Umbilical cord (tissue), 2 donors: ENCODE measurements around the gene LIX1L. TPM values are rescaled to one million over a fixed set of nuclear protein-coding genes. Genes with fewer than 3 reads are reported as not detected.

Experiments used
- DNase-seq: peaks from one replicate; pipeline ENCODE4 v3.0.0-alpha.2; 2015; ENCODE audit warnings: low spot score
- total RNA-seq: library from RNA; depleted of rRNA; stranded (reverse); fragments of >200 nt; gene quantifications from one replicate; pipeline ENCODE4 v1.2.3, GENCODE V29; 2014; ENCODE audit warnings: low replicate concordance; ENCODE audit not compliant: insufficient read depth

The LIX1L gene
- 31.5 TPM for total RNA-seq

- peak; percentile 99 for DNase-seq
Measured at GRCh38 chr1:145957443-145958319, at the start of gene LIX1L. Gene LIX1L (minus strand): TSS chr1:145958017. CDS start chr1:145957927, 90 bp downstream.

GRCh38 chr1:146001709-146002108 is 43.9 kb upstream of the LIX1L start:
- DNase-seq: no peak

- DNase-seq: peak; percentile 60
Measured at GRCh38 chr1:145999321-146000024, 41.7 kb upstream of the LIX1L start.

GRCh38 chr1:145997718-145998023 is 39.9 kb upstream of the LIX1L start:
- DNase-seq: no peak

GRCh38 chr1:145997016-145997717 is 39.4 kb upstream of the LIX1L start:
- no peak for DNase-seq

- peak; percentile 99 for DNase-seq
Measured at GRCh38 chr1:145996433-145997015, 38.7 kb upstream of the LIX1L start, which contains the start of gene TXNIP. Gene TXNIP (minus strand): TSS chr1:145996579. CDS start chr1:145996266, 313 bp downstream.

GRCh38 chr1:145995964-145996432 is 38.2 kb upstream of the LIX1L start:
- DNase-seq: no peak

GRCh38 chr1:145995148-145995881 is 37.5 kb upstream of the LIX1L start:
- DNase-seq: no peak

GRCh38 chr1:145994391-145995120 is 36.7 kb upstream of the LIX1L start:
- no peak for DNase-seq

- DNase-seq: no peak
Measured at GRCh38 chr1:145993618-145994390, 36.0 kb upstream of the LIX1L start.

- no peak for DNase-seq
Measured at GRCh38 chr1:145992958-145993617, 35.3 kb upstream of the LIX1L start.

- no peak for DNase-seq
Measured at GRCh38 chr1:145992502-145992936, 34.7 kb upstream of the LIX1L start.

GRCh38 chr1:145991735-145992412 is 34.1 kb upstream of the LIX1L start:
- no peak for DNase-seq

- no peak for DNase-seq
Measured at GRCh38 chr1:145990249-145990855, 32.5 kb upstream of the LIX1L start.

- DNase-seq: no peak
Measured at GRCh38 chr1:145988773-145989172, 31.0 kb upstream of the LIX1L start.

GRCh38 chr1:145987926-145988325 is 30.1 kb upstream of the LIX1L start:
- no peak for DNase-seq

GRCh38 chr1:145986551-145986950 is 28.7 kb upstream of the LIX1L start:
- DNase-seq: no peak
